Measurements from ENCODE around the gene UROS. TPM values are rescaled to one million over a fixed set of nuclear protein-coding genes. Genes with fewer than 3 reads are reported as not detected.

The UROS gene
- total RNA-seq, 6 donors from 2014 or later, result 26.3 to 48.0 (median 37.2) TPM

DNA sequence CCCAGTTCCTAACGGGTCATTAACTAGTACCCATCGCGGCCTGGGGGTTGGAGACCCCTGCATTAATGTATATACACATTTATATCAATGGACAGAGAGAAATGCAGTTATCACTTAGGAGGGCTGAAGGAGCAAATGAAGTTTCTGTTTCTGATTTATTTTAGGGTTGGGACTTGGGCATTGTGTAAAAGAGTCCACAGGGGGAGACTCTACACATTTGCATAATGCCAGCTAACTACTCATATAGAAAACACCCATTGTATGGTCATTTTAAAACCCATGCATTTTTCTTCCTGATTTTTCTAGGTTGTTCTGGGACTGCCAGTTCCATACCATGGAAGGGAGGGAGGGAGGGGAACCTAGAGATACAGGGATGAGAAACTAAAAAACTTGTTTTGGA, 23.8 kb upstream of the UROS start:
- TF ChIP-seq POLR2A (IDR thresholded peaks at IDR 0.05), result no peak
- TF ChIP-seq, protein P1, sequence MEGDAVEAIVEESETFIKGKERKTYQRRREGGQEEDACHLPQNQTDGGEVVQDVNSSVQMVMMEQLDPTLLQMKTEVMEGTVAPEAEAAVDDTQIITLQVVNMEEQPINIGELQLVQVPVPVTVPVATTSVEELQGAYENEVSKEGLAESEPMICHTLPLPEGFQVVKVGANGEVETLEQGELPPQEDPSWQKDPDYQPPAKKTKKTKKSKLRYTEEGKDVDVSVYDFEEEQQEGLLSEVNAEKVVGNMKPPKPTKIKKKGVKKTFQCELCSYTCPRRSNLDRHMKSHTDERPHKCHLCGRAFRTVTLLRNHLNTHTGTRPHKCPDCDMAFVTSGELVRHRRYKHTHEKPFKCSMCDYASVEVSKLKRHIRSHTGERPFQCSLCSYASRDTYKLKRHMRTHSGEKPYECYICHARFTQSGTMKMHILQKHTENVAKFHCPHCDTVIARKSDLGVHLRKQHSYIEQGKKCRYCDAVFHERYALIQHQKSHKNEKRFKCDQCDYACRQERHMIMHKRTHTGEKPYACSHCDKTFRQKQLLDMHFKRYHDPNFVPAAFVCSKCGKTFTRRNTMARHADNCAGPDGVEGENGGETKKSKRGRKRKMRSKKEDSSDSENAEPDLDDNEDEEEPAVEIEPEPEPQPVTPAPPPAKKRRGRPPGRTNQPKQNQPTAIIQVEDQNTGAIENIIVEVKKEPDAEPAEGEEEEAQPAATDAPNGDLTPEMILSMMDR (IDR thresholded peaks at IDR 0.05), result no peak
- TF ChIP-seq POLR2AphosphoS5 (IDR thresholded peaks at IDR 0.05), result no peak
- TF ChIP-seq EP300 (IDR thresholded peaks at IDR 0.05), result no peak
- H3K36me3 ChIP-seq, result peaks cover 0 to 73% (median 20%) of the 10 kb centered on the region in 4 donors
- no peak for ATAC-seq (ENCODE audit: low FRiP score in 2 of 2)
- H3K27me3 ChIP-seq, result no peaks in the 10 kb centered on the region
- 87 to 96% methylated on average over 3 of the region's 3 CpGs for WGBS, 2 donors
- no peaks in the 10 kb centered on the region for H3K4me1 ChIP-seq
- no peak overlapping the region for H3K27ac ChIP-seq
- H3K4me3 ChIP-seq, result no peak overlapping the region
- no peaks in the 10 kb centered on the region for H3K9me3 ChIP-seq
- DNase-seq, result no peak

DNA sequence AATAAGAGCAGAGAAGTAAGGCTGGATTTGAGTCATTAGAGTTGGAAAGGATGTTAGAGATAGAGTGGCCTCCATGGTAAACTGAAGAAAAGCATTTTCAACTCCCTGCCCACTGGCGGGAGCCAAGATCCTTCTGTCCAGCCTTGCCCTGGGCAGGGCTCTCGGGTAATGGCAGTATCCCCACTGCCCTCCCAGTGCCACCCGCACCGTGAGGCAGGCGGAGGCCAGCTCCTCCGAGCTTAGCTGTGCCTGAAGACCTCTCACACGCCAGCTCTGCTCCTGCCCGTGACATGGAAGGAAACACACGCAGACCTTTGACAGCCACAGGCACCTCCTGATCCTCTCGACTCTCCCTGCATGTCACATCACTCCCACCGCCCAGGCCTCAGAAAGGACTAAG, 22.6 kb upstream of the UROS start:
- 94 to 96% methylated on average over 11 of the region's 11 CpGs for WGBS, 2 donors
- TF ChIP-seq EP300 (IDR thresholded peaks at IDR 0.05) (no peak), POLR2AphosphoS5 (IDR thresholded peaks at IDR 0.05) (no peak), POLR2A (IDR thresholded peaks at IDR 0.05) (no peak)
- TF ChIP-seq, protein P1 (IDR thresholded peaks at IDR 0.05), result no peak
- no peaks in the 10 kb centered on the region for H3K9me3 ChIP-seq
- no peaks in the 10 kb centered on the region for H3K4me1 ChIP-seq
- DNase-seq, result peak in 1 of 2 donors; percentile 46
- H3K27ac ChIP-seq, result no peak overlapping the region
- no peak for ATAC-seq (ENCODE audit: low FRiP score in 2 of 2)
- no peaks in the 10 kb centered on the region for H3K27me3 ChIP-seq
- H3K4me3 ChIP-seq, result no peak overlapping the region
- H3K36me3 ChIP-seq, result peaks cover 0 to 73% (median 21%) of the 10 kb centered on the region in 4 donors

DNA sequence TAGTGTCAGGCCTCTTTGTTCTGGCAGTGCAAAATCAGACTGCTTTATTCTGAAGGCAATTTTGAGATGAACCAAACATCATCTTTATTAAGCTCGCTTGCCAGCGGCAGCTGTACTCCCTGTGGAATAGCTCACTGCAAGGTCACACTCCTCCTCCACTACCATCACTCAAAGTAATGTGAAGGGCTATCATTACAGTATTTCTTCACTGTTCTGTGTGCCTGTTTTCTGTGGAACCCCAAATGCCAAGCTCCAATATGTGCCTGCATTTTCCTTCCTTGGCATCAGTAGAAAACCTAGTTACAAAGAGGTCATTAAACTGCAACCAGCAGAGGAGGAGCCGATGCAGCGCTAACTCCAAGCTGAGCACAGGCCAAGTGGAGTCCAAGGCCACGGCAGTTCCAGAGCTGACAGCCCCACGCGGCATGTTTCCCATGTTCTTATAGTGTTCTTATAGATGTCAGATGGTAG, 21.7 kb upstream of the UROS start:
- H3K4me1 ChIP-seq, result no peaks in the 10 kb centered on the region
- ATAC-seq (ENCODE audit: low FRiP score in 2 of 2) (no peak), DNase-seq (no peak)
- peaks cover 0 to 73% (median 27%) of the 10 kb centered on the region in 4 donors for H3K36me3 ChIP-seq
- no peak for TF ChIP-seq POLR2AphosphoS5 (IDR thresholded peaks at IDR 0.05)
- TF ChIP-seq EP300 (IDR thresholded peaks at IDR 0.05), result no peak
- no peak for TF ChIP-seq POLR2A (IDR thresholded peaks at IDR 0.05)
- TF ChIP-seq, protein P1 (IDR thresholded peaks at IDR 0.05), result no peak
- no peaks in the 10 kb centered on the region for H3K9me3 ChIP-seq
- H3K27me3 ChIP-seq, result no peaks in the 10 kb centered on the region
- WGBS, 2 donors, result 89 to 95% methylated on average over 4 to 7 of the region's 7 CpGs
- no peak overlapping the region for H3K4me3 ChIP-seq
- no peak overlapping the region for H3K27ac ChIP-seq

DNA sequence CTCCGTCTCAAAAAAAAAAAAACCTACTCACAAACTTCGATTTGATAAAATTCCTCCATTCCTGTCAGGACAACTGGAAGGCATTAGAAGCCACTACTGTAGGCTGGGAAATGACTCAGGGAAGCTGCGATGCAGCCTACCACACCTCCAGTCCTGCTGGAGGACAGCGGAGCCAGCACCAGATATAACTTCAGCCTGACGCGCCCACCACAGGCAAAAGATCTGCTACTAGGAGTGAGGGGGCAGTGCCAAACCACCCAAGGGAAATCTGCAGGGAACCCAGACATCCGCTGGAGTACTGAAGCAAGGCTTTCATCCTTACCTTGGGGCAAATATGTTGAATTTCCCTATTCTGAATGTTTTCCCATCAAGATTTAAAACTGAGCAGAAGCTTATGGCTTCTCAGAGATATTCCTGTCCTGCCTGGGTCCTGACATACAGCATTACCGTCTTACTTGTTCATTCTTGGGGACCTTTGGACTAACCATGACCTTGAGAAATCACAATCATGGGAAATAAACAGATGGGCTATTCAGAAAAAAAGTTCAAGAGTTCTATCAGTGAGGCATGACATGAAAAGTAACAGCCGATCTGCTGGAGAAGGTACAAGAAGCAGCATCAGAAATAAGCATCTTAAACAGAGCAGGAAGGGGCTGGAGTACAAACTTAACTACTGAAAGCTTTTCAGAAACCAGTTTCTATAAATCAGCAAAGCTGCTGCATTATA, 20.7 kb upstream of the UROS start:
- peaks cover 0 to 73% (median 29%) of the 10 kb centered on the region in 4 donors for H3K36me3 ChIP-seq
- no peaks in the 10 kb centered on the region for H3K9me3 ChIP-seq
- no peaks in the 10 kb centered on the region for H3K27me3 ChIP-seq
- no peak overlapping the region for H3K4me3 ChIP-seq
- DNase-seq (no peak), ATAC-seq (ENCODE audit: low FRiP score in 2 of 2) (no peak)
- 91% methylated on average over 9 of the region's 9 CpGs for WGBS, 2 donors
- no peak overlapping the region for H3K27ac ChIP-seq
- H3K4me1 ChIP-seq, result no peaks in the 10 kb centered on the region
- TF ChIP-seq, protein P1 (IDR thresholded peaks at IDR 0.05), result no peak
- no peak for TF ChIP-seq POLR2AphosphoS5 (IDR thresholded peaks at IDR 0.05)
- no peak for TF ChIP-seq EP300 (IDR thresholded peaks at IDR 0.05)
- no peak for TF ChIP-seq POLR2A (IDR thresholded peaks at IDR 0.05)

DNA sequence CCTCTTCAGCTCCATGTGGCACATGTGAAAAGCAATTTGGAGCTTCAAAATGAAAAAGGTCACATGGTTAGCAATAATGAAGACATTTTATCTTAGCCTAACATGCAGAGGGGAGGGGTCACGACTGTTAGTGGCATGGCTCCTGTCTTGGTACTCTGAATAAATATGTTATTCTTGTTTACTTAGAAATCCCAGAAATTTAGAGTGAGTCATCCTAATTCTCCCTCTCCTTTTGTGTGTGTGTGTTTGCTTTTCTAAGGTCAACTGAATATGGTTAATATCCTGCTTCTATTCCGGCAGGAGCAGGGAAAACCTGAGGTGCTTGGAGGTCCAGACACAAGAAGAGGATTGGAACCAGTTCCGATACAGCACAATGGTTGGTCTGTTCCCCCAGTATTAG, 17.9 kb upstream of the UROS start:
- DNase-seq (no peak), ATAC-seq (ENCODE audit: low FRiP score in 2 of 2) (no peak)
- H3K27me3 ChIP-seq, result no peaks in the 10 kb centered on the region
- H3K9me3 ChIP-seq, result no peaks in the 10 kb centered on the region
- WGBS, 2 donors, result 86 to 96% methylated on average over 3 of the region's 3 CpGs
- TF ChIP-seq EP300 (IDR thresholded peaks at IDR 0.05), result no peak
- H3K4me3 ChIP-seq, result no peak overlapping the region
- H3K36me3 ChIP-seq, result peaks cover 0 to 89% (median 50%) of the 10 kb centered on the region in 4 donors
- H3K4me1 ChIP-seq, result no peaks in the 10 kb centered on the region
- H3K27ac ChIP-seq, result no peak overlapping the region

Measured in upper lobe of left lung (tissue), 6 donors.